Measurements from ENCODE around the gene TCFL5.
A peak's percentile ranks its signal among the peaks of the same experiment; 100 is the strongest.

TCFL5 gene

GRCh38 chr20:62825986-62826645 is 35.5 kb downstream of the TCFL5 start:
- no peaks in the 10 kb centered on the region for H3K9me3 Mint-ChIP-seq
- H3K27ac Mint-ChIP-seq, result no peak overlapping the region
- H3K4me1 Mint-ChIP-seq, result peaks cover 14% of the 10 kb centered on the region
- H3K27me3 Mint-ChIP-seq (ENCODE audit: low read depth, poor library complexity), result no peaks in the 10 kb centered on the region
- DNase-seq, result no peak
- TF ChIP-seq CTCF (IDR thresholded peaks at IDR 0.05), result no peak
- no peaks in the 10 kb centered on the region for H3K36me3 Mint-ChIP-seq (ENCODE audit: low read depth)
- no peak overlapping the region for H3K4me3 Mint-ChIP-seq

- H3K36me3 Mint-ChIP-seq (ENCODE audit: low read depth), result no peaks in the 10 kb centered on the region
- DNase-seq, result no peak
- H3K27me3 Mint-ChIP-seq (ENCODE audit: low read depth, poor library complexity), result no peaks in the 10 kb centered on the region
- no peaks in the 10 kb centered on the region for H3K9me3 Mint-ChIP-seq
- H3K4me3 Mint-ChIP-seq, result no peak overlapping the region
- H3K4me1 Mint-ChIP-seq, result peaks cover 14% of the 10 kb centered on the region
- TF ChIP-seq CTCF (IDR thresholded peaks at IDR 0.05), result no peak
- no peak overlapping the region for H3K27ac Mint-ChIP-seq
Measured at GRCh38 chr20:62825333-62825985, 36.2 kb downstream of the TCFL5 start.

- no peak for TF ChIP-seq CTCF (IDR thresholded peaks at IDR 0.05)
- Mint-ChIP-seq H3K36me3 (ENCODE audit: low read depth) (no peaks in the 10 kb centered on the region), H3K4me3 (no peak overlapping the region), H3K27me3 (ENCODE audit: low read depth, poor library complexity) (no peaks in the 10 kb centered on the region), H3K4me1 (peaks cover 18% of the 10 kb centered on the region), H3K27ac (no peak overlapping the region), H3K9me3 (no peaks in the 10 kb centered on the region)
- DNase-seq, result peak; percentile 72
Measured at GRCh38 chr20:62824476-62825332, 36.9 kb downstream of the TCFL5 start.

GRCh38 chr20:62823688-62824475 is 37.7 kb downstream of the TCFL5 start:
- peaks cover 18% of the 10 kb centered on the region for H3K4me1 Mint-ChIP-seq
- no peak for TF ChIP-seq CTCF (IDR thresholded peaks at IDR 0.05)
- no peaks in the 10 kb centered on the region for H3K36me3 Mint-ChIP-seq (ENCODE audit: low read depth)
- H3K4me3 Mint-ChIP-seq, result no peak overlapping the region
- no peak overlapping the region for H3K27ac Mint-ChIP-seq
- no peaks in the 10 kb centered on the region for H3K27me3 Mint-ChIP-seq (ENCODE audit: low read depth, poor library complexity)
- no peak for DNase-seq
- H3K9me3 Mint-ChIP-seq, result no peaks in the 10 kb centered on the region

- DNase-seq, result peak; percentile 49
- Mint-ChIP-seq H3K27ac (no peak overlapping the region), H3K4me3 (no peak overlapping the region)
Measured at GRCh38 chr20:62822788-62823651, 38.6 kb downstream of the TCFL5 start.

More at GRCh38 chr20:62822788-62823651, 38.6 kb downstream of the TCFL5 start:
- Mint-ChIP-seq H3K27me3 (ENCODE audit: low read depth, poor library complexity) (peaks cover 6% of the 10 kb centered on the region), H3K4me1 (peaks cover 18% of the 10 kb centered on the region), H3K36me3 (ENCODE audit: low read depth) (no peaks in the 10 kb centered on the region), H3K9me3 (no peaks in the 10 kb centered on the region)
- TF ChIP-seq CTCF (IDR thresholded peaks at IDR 0.05), result peak; percentile 18

All from nephron progenitor cell (in vitro differentiated cells).